GM18867 (cell line): Measurements from ENCODE around the gene KHNYN.

Experiments used
- ATAC-seq: cut with Tn5 transposase; IDR thresholded peaks from one replicate; pipeline ENCODE4 v1.9.1; 2021; ENCODE audit warnings: mild to moderate bottlenecking, moderate library complexity; ENCODE audit not compliant: unreplicated experiment

The KHNYN gene

DNA sequence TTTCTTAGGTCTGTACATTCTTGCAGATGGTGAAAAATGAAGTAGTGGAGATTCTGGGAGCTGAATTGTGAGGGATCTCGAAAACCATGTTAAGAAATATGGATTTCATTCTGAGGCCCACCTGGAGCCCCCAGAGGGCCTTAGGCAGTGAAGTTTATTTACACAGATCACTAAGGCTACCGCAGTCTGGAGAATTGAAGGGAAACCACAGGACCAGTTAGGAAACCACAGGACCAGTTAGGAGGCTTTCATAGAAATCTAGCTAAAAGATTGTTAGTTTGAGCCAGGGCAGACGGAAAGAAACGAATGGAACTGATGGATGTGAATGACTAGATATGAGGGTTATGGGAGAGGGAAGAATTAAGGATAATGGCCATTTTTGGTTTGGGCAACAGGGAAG is 7.5 kb upstream of the KHNYN start:
- ATAC-seq = no peak

DNA sequence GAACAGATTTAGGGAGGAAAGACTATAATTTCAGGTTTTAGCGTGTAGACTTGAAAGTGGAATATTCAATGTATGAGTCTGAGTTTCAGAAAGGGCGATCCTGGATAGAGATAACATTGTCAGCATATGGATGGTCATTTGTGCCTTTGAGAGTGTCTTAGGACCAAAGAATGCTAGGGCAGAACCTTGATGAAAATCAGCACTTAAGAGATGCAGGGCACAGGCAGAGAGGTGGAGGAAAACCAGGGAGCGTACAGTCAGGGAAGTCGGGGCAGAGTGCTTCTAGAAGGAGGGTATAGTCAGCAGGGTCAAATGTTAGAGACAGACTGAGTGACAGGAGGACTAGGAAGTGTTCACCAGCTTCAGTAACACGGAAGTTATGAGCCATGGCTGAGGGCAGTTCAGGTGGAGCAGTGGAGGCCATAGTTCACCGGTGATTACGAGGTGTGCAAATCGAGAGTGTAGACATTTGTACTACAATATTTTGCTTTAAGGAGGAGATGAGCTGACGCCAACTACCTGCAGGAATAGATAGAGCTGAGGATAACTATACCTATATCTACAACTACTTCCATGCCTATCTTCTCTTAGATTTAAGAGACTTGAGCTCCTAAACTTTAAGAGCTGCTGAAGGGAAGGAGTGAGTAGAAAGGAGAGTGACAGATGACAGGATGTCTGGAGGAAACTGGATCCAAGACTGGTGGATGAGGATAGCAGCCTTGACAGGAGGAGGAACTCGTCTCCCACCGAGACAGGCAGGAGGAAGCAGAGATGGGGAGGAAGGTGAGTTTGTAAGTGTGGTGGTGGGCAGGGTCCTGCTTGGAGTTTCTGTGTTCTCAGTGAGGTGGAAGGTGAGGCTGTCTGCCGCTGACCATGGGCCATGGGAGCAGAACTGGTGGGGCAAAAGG is 6.8 kb upstream of the KHNYN start:
- no peak for ATAC-seq

DNA sequence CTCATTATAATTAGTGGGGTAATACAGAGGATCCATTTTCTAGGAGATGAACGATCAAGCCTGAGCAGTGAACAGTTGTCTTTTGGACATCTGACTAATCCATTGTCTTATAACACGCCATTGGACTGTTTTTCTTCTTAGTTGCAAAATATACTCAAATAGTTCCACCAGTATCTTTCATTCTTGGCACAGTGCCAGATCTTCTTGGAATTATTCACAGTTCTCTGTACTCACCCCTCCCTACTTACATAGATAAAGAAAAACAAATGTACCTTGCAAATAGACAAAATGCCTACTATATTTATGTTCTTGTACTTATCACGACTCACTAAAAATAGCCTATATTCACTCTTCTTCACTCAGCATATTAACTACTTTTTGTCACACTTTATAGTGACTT is 4.0 kb upstream of the KHNYN start:
- ATAC-seq = no peak

DNA sequence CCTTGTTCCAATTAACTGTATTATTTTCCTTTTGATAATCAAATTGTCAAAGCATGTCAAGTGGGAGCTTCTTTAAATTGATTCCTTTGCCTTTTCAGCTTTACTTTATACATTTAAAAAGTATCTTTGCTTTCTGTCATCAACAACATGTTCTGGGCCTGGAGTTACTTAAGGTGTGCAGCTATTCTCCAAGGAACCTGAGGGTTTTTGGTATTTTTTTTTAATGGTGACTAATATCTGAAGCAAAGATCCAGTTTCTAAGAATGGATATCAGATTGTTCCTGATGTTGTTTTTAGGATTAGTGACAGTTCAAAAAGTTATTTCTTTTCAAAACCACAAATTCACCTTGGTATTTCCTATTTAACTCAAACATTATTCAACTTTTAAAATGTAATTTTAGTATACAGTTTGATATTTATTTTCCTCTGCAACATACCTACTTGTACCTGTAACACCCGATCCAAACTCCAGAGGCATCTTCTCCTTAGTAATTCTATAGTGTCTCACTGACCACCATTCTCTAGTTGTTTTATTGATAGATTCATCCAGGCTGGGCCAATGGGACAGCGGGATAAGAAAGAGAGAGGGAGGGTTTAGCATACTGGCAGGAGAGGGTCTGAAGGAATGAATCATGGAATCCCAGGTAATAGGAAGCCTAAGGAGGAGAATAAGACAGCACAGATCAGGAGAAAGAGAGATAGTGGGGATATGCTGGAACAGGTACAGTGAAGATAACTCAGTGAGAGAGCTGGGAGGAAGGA is 3.4 kb upstream of the KHNYN start:
- ATAC-seq = no peak

DNA sequence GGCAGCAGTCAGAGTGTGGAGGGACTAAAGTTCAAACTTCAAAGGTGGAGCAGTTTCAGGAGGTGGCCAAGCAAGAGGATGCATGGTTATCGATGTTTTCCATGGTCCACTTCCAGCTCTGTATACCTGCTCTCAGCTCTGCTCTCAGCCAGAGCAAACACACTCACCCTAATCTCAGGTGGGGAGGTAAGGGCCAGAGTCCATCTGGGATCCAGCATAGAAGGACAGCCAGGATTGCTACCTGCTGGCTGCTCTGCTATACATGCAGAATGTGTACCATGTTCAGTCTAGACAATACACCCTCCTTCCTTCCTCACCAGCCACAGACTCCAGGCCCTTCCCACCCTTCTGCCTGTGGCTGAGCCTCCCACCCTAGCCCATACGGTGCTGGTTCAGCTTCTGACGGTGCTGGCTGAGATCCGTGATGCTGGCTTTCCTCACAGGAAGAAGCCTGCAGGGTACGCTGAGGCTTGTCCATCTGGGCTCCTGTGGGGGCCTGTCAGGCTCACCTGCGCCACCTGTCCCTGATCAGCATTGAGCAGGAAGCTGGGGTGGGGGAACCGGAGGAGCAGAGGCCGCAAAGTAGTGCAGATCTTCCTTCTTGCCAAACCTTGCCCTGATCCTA is 2.7 kb upstream of the KHNYN start:
- no peak for ATAC-seq

DNA sequence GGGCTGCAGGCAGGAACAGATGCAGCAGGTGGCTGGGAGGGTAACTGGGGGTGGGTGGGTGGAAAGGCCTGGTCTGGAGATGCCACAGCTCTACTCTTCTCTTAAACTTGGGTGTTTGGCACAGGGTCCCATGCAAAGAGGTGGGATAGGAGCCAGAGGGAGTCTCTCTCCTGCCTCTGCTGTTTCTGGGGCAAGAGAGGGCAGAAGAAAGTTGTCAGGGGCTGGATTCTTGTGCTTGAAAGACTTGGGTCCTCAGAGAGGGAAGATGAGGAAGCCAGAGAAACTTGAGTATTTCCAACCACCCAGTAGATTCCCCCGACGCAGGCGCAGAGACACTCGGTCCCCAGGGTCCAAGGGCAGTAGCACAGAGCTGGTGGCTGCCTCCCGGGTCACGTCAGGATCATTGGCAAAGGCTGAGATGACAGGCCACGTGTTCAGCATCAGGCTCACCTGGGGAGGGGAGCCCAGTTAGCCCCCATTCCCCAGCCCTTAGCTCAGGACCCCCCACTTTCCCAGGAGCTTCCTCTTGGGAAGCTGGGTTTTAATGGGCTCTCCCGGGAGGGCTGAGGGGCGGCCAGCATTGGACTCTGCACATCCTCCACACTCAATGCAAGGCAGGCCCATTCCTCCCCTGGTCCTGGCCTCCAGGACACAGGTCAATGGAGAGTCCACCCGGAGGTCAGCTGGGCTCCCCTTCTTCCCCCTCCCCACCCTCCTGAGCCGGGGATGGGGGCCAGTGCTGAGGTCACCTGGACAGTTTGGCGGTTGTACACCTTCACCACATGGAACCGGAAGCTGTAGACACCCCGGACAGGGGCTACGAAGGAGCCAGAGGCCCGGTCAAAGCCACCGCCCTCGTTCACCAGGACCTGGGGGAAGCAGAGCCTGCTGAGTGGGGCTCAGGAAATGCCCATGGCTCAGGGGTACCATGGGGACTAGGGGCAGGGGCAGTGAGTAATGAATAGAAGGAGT is 1.9 kb upstream of the KHNYN start:
- ATAC-seq = no peak

DNA sequence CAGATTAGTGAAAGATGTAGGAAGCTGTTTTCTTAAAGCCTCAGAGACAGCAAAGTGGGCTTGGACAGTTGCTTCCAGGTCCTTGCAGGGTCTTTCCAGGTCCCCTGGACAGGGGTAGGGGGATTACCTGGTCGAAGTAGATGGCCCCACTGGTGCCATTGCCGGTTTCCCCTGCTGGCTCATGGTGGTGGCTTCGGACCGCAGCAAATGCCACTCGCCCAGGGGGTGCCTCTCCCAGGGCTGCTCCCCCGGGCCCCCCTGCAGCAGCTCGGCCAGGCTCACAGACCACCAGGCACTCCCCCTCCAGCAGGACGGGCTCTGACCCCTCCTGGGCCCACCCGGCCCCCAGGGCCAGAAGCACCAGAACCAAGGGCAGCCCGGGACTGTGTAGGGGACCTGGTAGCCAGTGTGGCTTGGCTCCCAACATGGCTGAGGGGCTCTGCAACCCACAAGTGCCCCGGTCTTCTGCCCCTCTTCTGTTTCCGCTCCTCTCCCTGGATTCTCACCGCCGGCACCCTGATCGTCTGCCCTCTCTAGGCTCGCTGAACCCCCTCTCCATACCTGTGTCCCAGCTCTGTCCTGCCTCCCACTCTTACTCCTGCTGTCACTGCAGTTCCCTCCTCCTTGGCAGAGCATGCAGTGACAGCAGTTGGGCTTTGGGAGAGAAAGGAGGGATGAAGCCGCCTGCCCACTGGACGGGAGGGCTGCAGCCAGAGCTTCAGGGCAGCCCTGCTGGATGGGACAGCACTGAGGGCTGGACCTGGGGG is 943 bp upstream of the KHNYN start:
- ATAC-seq = no peak

DNA sequence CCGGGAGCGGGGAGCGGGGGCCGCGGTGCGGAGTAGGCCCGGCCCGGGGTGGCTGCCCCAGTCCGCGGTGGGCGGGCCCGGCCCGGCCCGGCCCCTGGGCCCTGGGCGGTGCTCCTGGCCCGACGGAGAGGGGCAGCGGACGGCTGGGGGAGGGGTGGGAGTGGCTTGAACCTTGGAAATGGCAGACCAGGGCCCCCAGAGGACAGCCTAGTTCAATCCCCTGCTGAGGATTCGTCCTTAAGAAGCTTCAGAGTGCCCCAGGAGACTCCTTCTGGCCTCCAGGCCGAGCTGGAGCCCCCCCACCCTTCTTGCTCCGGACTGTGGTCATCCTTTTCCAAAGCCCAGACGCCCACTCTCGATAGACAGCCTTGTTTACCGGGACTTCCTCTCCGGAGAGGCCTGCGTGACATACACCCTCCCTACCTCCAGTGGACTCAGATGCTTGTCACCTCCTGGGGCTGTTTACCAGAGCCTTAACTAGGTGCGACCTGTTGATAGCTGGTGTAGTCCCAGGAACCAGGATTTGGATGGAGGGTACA is 458 bp downstream of the KHNYN start:
- ATAC-seq = peak; percentile 62

DNA sequence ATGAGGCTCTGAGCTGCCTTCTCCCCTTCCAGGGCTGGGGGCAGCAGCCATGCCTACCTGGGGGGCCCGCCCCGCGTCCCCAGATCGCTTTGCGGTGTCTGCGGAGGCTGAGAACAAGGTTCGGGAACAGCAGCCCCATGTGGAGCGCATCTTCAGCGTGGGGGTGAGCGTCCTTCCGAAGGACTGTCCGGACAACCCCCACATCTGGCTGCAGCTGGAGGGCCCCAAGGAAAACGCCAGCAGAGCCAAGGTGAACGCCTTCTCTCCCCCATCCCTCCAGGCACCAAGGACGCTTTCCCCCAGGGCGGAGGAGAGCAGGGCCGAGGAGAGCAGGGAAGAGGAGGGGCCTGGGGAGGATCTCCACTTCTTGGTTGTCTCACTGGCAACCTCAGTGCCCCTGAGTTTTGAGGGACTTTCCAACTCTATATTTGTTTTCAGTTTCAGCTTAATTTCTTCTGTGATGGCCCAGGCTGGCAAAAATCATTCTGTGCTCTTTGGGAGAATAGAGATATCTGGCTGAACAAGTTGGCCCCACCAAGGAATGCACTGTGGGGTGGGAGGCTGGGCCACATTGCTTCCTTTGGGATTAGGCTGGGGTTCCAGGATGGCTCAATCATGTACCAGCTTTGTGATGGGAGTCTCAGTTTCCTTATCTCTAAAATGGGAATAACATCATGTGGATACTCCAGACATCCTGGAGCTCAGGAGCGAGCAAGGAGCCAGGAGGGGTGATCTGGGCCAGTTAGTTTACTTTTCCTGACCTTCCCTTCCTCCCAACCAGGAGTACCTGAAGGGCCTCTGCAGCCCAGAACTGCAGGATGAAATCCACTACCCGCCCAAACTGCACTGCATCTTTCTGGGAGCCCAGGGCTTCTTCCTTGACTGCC is 1.2 kb downstream of the KHNYN start:
- ATAC-seq = peak; percentile 34

DNA sequence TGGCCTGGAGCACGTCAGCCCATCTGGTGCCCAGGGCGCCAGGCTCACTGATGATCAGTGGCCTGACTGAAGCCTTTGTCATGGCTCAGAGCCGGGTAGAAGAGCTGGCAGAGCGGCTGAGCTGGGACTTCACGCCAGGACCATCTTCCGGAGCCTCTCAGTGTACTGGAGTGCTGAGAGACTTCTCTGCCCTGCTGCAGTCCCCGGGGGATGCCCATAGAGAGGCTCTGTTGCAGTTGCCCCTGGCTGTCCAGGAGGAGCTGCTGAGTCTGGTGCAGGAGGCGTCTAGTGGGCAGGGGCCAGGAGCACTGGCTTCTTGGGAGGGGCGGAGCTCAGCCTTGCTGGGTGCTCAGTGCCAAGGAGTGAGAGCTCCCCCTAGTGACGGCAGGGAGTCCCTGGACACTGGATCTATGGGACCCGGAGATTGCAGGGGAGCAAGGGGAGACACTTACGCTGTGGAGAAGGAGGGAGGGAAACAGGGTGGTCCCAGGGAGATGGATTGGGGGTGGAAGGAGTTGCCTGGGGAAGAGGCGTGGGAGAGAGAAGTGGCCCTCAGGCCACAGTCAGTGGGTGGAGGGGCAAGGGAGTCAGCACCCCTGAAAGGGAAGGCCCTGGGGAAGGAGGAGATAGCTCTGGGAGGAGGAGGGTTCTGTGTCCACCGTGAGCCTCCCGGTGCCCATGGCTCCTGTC is 2.0 kb downstream of the KHNYN start:
- peak; percentile 55 for ATAC-seq

DNA sequence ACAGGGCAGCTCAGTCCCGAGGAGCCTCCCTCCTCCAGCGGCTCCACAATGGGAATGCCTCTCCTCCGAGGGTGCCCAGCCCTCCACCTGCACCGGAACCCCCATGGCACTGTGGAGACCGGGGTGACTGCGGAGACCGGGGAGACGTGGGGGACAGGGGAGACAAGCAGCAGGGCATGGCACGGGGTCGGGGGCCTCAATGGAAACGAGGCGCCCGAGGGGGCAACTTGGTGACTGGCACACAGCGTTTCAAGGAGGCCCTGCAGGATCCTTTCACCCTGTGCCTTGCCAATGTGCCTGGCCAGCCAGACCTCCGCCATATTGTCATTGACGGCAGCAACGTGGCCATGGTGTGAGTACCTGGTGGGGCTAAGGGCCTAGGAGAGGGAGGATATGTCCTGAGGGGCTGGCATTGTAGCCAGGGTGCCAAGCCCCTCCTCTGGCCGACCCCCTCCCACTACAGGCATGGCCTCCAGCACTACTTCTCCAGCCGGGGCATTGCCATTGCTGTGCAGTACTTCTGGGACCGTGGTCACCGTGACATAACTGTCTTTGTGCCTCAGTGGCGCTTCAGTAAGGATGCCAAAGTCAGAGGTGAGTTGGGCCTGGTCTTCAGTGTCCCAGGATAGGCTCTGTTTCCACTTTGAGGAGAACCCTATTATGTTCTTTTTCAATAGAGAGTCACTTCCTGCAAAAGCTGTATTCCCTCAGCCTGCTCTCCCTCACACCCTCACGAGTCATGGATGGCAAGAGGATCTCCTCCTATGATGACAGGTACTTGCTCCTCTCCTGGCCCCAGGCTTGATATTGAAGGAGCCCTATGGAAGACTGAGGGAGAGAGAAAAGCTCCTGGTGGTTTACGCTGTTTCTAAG is 2.7 kb downstream of the KHNYN start:
- no peak for ATAC-seq

DNA sequence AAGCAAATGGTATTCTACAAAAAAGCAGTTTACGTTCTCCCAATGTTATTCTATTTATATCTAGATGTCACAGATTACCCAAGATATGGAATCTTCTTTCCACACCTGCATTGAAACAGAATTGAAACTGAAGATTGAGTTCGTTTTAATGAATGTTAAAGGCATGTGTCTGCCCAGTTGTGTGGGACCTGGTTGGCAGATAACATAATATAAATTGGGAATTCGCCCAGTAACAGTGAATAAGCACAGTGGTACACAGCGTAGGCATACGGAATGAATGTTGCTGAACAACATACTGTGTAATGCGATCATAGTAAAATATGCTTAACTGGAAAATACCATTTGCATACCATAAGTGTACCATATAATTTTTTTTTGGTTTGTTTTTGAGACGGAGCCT is 4.3 kb downstream of the KHNYN start:
- ATAC-seq = no peak

DNA sequence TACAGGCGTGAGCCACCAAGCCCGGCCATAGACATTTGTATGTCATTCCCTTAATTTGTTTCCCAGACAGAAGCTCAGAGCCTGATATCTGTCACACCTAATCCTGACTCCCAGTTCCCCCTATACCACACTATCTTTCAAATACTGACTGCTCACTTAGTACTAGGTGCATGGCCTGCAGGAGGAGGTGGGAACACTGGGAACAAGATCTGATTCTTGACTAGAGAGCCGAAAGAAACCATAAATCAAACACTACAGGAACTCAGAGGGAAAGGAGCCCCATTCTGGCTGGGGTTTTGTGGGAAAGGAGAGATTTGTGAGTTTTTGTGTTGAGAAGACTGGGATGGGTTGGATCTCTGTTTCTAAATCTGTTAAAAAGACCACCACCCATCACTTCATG is 4.9 kb downstream of the KHNYN start:
- ATAC-seq = no peak

DNA sequence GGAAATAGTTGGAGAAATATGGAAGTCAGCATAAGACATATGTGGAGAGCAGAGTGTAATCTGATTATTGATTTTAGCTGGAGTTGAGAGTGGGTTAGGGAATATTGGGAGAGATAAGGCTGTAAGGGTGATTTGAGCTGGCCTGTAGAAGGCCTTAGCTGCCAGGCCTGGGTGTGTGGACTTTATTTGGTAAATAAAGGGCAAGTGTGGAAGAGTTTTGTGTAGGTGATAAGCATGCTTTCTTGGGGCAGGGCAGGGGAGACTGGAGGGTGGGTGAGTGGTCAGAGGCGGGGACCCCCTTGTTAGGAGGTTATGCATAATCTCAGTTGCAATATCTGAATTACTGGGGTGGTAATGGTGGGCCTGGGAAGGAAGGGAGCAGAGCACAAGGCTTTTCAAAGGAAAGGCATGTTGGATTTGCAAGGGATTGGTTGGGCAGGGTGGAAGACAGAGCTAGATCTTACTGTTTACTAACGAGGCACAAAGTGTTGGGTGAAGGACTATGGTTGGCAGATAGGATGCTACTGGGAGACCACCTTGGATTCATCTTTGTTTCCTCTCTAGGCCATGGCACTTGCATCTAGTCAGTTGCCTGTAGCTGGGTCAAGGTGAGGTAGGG is 5.5 kb downstream of the KHNYN start:
- no peak for ATAC-seq

DNA sequence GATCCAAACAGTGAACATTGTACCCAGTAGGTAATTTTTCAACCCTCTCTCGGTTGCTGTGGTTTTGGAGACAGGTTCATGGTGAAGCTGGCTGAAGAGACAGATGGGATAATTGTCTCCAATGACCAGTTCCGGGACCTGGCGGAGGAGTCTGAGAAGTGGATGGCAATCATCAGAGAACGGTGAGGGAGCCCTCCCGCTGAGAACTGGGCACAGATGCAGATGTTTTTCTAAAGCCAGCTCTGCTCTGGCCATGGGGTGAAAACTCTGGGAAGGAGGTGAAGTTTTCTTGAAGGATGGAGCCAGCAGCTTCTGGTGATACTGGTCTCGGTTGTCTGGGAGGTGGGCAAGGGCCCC is 6.2 kb downstream of the KHNYN start:
- ATAC-seq = no peak

DNA sequence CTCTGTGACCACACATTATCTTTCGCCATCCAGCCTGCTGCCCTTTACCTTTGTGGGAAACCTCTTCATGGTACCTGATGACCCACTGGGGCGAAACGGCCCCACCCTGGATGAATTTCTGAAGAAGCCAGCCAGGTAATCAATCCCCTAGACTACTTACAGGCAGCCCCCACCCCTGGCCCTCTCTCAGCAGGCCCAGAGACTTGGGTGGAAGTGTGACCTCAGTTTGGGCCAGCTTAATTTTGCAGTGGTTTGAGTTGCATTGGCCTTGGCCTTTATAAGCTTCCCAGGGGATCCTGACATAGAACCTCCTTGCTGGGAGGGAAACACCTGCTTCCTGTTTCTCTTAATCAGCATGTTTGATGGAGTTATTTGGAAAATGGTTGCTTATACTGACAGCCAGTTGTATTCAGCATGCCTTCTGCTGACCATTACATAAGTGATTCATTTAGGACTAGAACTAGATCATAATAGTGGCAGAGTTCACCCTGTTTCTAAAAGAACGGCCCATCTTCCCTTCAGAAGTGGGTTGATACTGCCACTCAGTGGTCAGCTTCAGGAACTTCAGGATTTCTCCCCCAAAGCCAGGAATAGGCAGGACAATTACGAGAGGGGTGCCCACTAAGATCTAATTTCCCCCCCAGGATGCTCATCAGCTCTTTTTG is 6.7 kb downstream of the KHNYN start:
- peak; percentile 46 for ATAC-seq
